ENCODE results near the gene NUPR2. TPM values are rescaled to one million over a fixed set of nuclear protein-coding genes. Genes with fewer than 3 reads are reported as not detected.

The NUPR2 gene
- total and polyA plus RNA-seq, 2 of the 4 experiments (the other 2 are of a cell fraction): not detected

GRCh38 chr7:56124981-56125380 lies 8.8 kb upstream of the NUPR2 start:
- Histone ChIP-seq H3K79me1 (ENCODE audit: low read depth in 1 of 2, low read length in 2 of 2) (no peaks in the 10 kb centered on the region), H2BK20ac (ENCODE audit: low read depth, low read length) (no peak overlapping the region), H4K5ac (ENCODE audit: low read depth, low read length) (no peak overlapping the region), H3K14ac (replicated peaks; ENCODE audit: low read depth, low read length) (no peak overlapping the region), H3K9me1 (ENCODE audit: insufficient read depth, low read length) (no peaks in the 10 kb centered on the region), H3K4me2 (ENCODE audit: low read depth, low read length) (no peak overlapping the region), H3K9ac (ENCODE audit: low read depth, low read length) (no peak overlapping the region), H2BK5ac (ENCODE audit: low read depth, low read length, poor library complexity, severe bottlenecking) (no peak overlapping the region), H2AK5ac (ENCODE audit: low read depth, low read length) (no peak overlapping the region), H3K4me1 (ENCODE audit: control insufficient read depth, insufficient read depth, low read length) (no peaks in the 10 kb centered on the region), H4K20me1 (ENCODE audit: insufficient read depth, low read length) (no peaks in the 10 kb centered on the region), H3K27me3 (ENCODE audit: control insufficient read depth, insufficient read depth, low read length) (no peaks in the 10 kb centered on the region), H2AFZ (replicated peaks; ENCODE audit: low read length, poor library complexity) (no peak overlapping the region), H3K23ac (ENCODE audit: low read depth, low read length) (no peak overlapping the region), H3K36me3 (ENCODE audit: control insufficient read depth, insufficient read depth, low read length) (no peaks in the 10 kb centered on the region), H2BK120ac (ENCODE audit: low read depth, low read length) (no peak overlapping the region), H2BK15ac (ENCODE audit: low read depth, low read length) (no peak overlapping the region), H3K4me3 (ENCODE audit: insufficient read depth, low read depth, low read length) (no peak overlapping the region), H4K91ac (ENCODE audit: insufficient read depth, low read depth, low read length) (no peak overlapping the region), H3K9me3 (ENCODE audit: control insufficient read depth, insufficient read depth, low read length) (no peaks in the 10 kb centered on the region), H3K4ac (ENCODE audit: low read depth, low read length) (no peak overlapping the region), H3K18ac (ENCODE audit: low read depth, low read length) (no peak overlapping the region), H3K27ac (ENCODE audit: insufficient read depth, low read length) (no peak overlapping the region), H2AK9ac (replicated peaks; ENCODE audit: low read depth, low read length, poor library complexity) (no peak overlapping the region), H4K8ac (ENCODE audit: low read depth in 2 of 2, low read length in 2 of 2) (no peak overlapping the region), H3K56ac (ENCODE audit: extremely low read depth, insufficient read depth, low read length) (no peak overlapping the region)
- intact Hi-C loops (cut with micrococcal nuclease) (no loop called here), in situ Hi-C loops (cut with MboI; ENCODE audit: low sequenced_read_pairs) (no loop called here), dilution Hi-C loops (cut with HindIII; ENCODE audit: low sequenced_read_pairs, unreplicated experiment) (no loop called here)
- POLR2A ChIA-PET (ENCODE audit: unreplicated experiment): no interaction called here
- no TSS peak for BruUV-seq (replicated peaks)
- CTCF ChIA-PET: no interaction called here
- WGBS, 2 experiments (ENCODE audit: extremely low coverage in 2 of 2, insufficient read length in 1 of 2): 61% methylated on average over 3 of the region's 6 CpGs; no CpG with 5 or more reads in 1 of the 2 experiments
- DNase-seq (no peak), ATAC-seq (ENCODE audit: low read depth) (no peak)
- TF ChIP-seq CHD1 (IDR thresholded peaks at IDR 0.05; ENCODE audit: low read depth, low read length) (no peak), CEBPB (IDR thresholded peaks at IDR 0.05; ENCODE audit: low read depth, low read length) (no peak), FOS (IDR thresholded peaks at IDR 0.05; ENCODE audit: low read depth, low read length) (no peak), MAFK (IDR thresholded peaks at IDR 0.05; ENCODE audit: low read depth, low read length) (no peak), MAZ (IDR thresholded peaks at IDR 0.05; ENCODE audit: borderline replicate concordance, low read depth, low read length) (no peak), POLR2A (IDR thresholded peaks at IDR 0.05; ENCODE audit: low read depth, low read length) (no peak), RAD21 (IDR thresholded peaks at IDR 0.05; ENCODE audit: low read length) (no peak), ELK1 (IDR thresholded peaks at IDR 0.05; ENCODE audit: borderline replicate concordance, low read depth, low read length) (no peak), NFE2L2 (IDR thresholded peaks at IDR 0.05; ENCODE audit: low read depth, low read length) (no peak), RCOR1 (IDR thresholded peaks at IDR 0.05; ENCODE audit: insufficient replicate concordance, low read length) (no peak), SMC3 (IDR thresholded peaks at IDR 0.05; ENCODE audit: low read depth, low read length) (no peak), BHLHE40 (IDR thresholded peaks at IDR 0.05; ENCODE audit: low read depth, low read length) (no peak), MXI1 (IDR thresholded peaks at IDR 0.05; ENCODE audit: borderline replicate concordance, low read depth, low read length) (no peak)
- TF ChIP-seq, protein P1, sequence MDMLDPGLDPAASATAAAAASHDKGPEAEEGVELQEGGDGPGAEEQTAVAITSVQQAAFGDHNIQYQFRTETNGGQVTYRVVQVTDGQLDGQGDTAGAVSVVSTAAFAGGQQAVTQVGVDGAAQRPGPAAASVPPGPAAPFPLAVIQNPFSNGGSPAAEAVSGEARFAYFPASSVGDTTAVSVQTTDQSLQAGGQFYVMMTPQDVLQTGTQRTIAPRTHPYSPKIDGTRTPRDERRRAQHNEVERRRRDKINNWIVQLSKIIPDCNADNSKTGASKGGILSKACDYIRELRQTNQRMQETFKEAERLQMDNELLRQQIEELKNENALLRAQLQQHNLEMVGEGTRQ (IDR thresholded peaks at IDR 0.05; ENCODE audit: low read depth, low read length): no peak
- TF ChIP-seq, protein P2, sequence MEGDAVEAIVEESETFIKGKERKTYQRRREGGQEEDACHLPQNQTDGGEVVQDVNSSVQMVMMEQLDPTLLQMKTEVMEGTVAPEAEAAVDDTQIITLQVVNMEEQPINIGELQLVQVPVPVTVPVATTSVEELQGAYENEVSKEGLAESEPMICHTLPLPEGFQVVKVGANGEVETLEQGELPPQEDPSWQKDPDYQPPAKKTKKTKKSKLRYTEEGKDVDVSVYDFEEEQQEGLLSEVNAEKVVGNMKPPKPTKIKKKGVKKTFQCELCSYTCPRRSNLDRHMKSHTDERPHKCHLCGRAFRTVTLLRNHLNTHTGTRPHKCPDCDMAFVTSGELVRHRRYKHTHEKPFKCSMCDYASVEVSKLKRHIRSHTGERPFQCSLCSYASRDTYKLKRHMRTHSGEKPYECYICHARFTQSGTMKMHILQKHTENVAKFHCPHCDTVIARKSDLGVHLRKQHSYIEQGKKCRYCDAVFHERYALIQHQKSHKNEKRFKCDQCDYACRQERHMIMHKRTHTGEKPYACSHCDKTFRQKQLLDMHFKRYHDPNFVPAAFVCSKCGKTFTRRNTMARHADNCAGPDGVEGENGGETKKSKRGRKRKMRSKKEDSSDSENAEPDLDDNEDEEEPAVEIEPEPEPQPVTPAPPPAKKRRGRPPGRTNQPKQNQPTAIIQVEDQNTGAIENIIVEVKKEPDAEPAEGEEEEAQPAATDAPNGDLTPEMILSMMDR (conservative IDR thresholded peaks at IDR 0.05; ENCODE audit: low read depth, low read length): no peak

Data from IMR-90 (cell line).